ENCODE data around the gene TMED4. TPM values are rescaled to one million over a fixed set of nuclear protein-coding genes. Genes with fewer than 3 reads are reported as not detected.

The TMED4 gene
- total and polyA plus RNA-seq, 10 of the 15 experiments (the other 5 are each of a cell fraction or from before 2014, with no cell fraction given), result 20.8 to 71.3 (median 51.0) TPM

- no peaks in the 10 kb centered on the region for H3K27me3 ChIP-seq (replicated peaks in 1 of 2; ENCODE audit: control insufficient read depth in 2 of 2, insufficient read depth in 2 of 2, low read length in 1 of 2)
- ChIA-PET CTCF (interaction anchor here (4.4 kb wide), 1 partner anchor 11 kb away, joined by 23 read pairs; no protein-coding TSS in a partner anchor), SMC1A (ENCODE audit: uncharacterized antibody, unreplicated experiment) (interaction anchor here (1.2 kb wide), 1 partner anchor 560 kb away, joined by 3 read pairs; no protein-coding TSS in a partner anchor), POLR2A (interaction anchor here (1.3 kb wide), 1 partner anchor 278 kb away, joined by 3 read pairs; no protein-coding TSS in a partner anchor), RAD21 (ENCODE audit: unreplicated experiment) (no interaction called here)
- H3K9ac ChIP-seq (ENCODE audit: control insufficient read depth, insufficient read depth, low read length), result no peak overlapping the region
- FAIRE-seq, result no peak
- intact Hi-C loops (cut with micrococcal nuclease; ENCODE audit: unreplicated experiment) (no loop called here), in situ Hi-C loops (cut with MboI) (no loop called here)
- peaks cover 47% of the 10 kb centered on the region for H3K79me2 ChIP-seq (ENCODE audit: control insufficient read depth, insufficient read depth, low read length)
- H3K9me3 ChIP-seq (replicated peaks; ENCODE audit: control insufficient read depth, insufficient read depth, low read length), result no peaks in the 10 kb centered on the region
- no peaks in the 10 kb centered on the region; the same call in 1 of the 2 replicates for H4K20me1 ChIP-seq (ENCODE audit: control insufficient read depth, insufficient read depth)
- TF ChIP-seq IRF5 (IDR thresholded peaks at IDR 0.05; ENCODE audit: borderline replicate concordance) (no peak), MTA3 (IDR thresholded peaks at IDR 0.05; ENCODE audit: borderline replicate concordance, low read length) (peak; percentile 19; the same call in 1 of the 2 replicates)
- no peak for ATAC-seq
- H3K4me3 ChIP-seq, result no peak overlapping the region
- no peak overlapping the region for H3K27ac ChIP-seq (ENCODE audit: control insufficient read depth, insufficient read depth)
- H3K36me3 ChIP-seq (ENCODE audit: control insufficient read depth in 2 of 2, insufficient read depth in 2 of 2, low read length in 1 of 2), result peaks cover 7 to 25% of the 10 kb centered on the region in 2 experiments
- WGBS (ENCODE audit: insufficient coverage, insufficient replicate concordance, low lambda C conversion rate, missing lambda C conversion rate), result 71% methylated on average over 2 of the region's 2 CpGs
- H2AFZ ChIP-seq (ENCODE audit: control insufficient read depth, low read depth, low read length), result no peak overlapping the region
- peaks cover 11% of the 10 kb centered on the region for H3K4me1 ChIP-seq (ENCODE audit: control insufficient read depth, insufficient read depth, low read length)
- H3K4me2 ChIP-seq (ENCODE audit: control insufficient read depth, insufficient read depth), result no peak overlapping the region
- DNase-seq (ENCODE audit: low read depth, low spot score), result no peak
- no TSS peak for BruUV-seq (replicated peaks)
Observed at GRCh38 chr7:44576228-44576627, 5.8 kb downstream of the TMED4 start.

GRCh38 chr7:44575054-44575453 is 7.0 kb downstream of the TMED4 start:
- H3K4me3 ChIP-seq, result peak overlapping the region; percentile 94
- FAIRE-seq, result no peak
- ChIA-PET CTCF (interaction anchor here (4.4 kb wide), 1 partner anchor 10 kb away, joined by 23 read pairs; no protein-coding TSS in a partner anchor), SMC1A (ENCODE audit: uncharacterized antibody, unreplicated experiment) (interaction anchor here (1.8 to 4.1 kb wide), 2 partner anchors 175 to 273 kb away, joined by 4 to 17 read pairs; partner anchors contain the start of gene H2AZ2), RAD21 (ENCODE audit: unreplicated experiment) (interaction anchor here (1.1 to 2.6 kb wide), 2 partner anchors 84 to 271 kb away, joined by 3 to 7 read pairs; partner anchors contain the start of gene NUDCD3), POLR2A (interaction anchor here (0.5 to 0.7 kb wide), 3 partner anchors 141 to 1757 kb away, joined by 3 to 4 read pairs (median 3); no protein-coding TSS in a partner anchor)
- peaks cover 15 to 32% of the 10 kb centered on the region in 2 experiments for H3K36me3 ChIP-seq (ENCODE audit: control insufficient read depth in 2 of 2, insufficient read depth in 2 of 2, low read length in 1 of 2)
- intact Hi-C loops (cut with micrococcal nuclease; ENCODE audit: unreplicated experiment), result no loop called here
- H4K20me1 ChIP-seq (ENCODE audit: control insufficient read depth, insufficient read depth), result no peaks in the 10 kb centered on the region; the same call in 1 of the 2 replicates
- in situ Hi-C loops (cut with MboI), result no loop called here
- peak overlapping the region; percentile 66 for H3K4me2 ChIP-seq (ENCODE audit: control insufficient read depth, insufficient read depth)
- no peaks in the 10 kb centered on the region for H3K9me3 ChIP-seq (replicated peaks; ENCODE audit: control insufficient read depth, insufficient read depth, low read length)
- BruUV-seq (replicated peaks), result no TSS peak
- H3K79me2 ChIP-seq (ENCODE audit: control insufficient read depth, insufficient read depth, low read length), result peaks cover 38% of the 10 kb centered on the region
- H3K27ac ChIP-seq (ENCODE audit: control insufficient read depth, insufficient read depth), result no peak overlapping the region
- no peak overlapping the region for H2AFZ ChIP-seq (ENCODE audit: control insufficient read depth, low read depth, low read length)
- no peak for TF ChIP-seq NBN (IDR thresholded peaks at IDR 0.05)
- no peak for ATAC-seq
- peaks cover 11% of the 10 kb centered on the region for H3K4me1 ChIP-seq (ENCODE audit: control insufficient read depth, insufficient read depth, low read length)
- H3K9ac ChIP-seq (ENCODE audit: control insufficient read depth, insufficient read depth, low read length), result no peak overlapping the region
- no peaks in the 10 kb centered on the region for H3K27me3 ChIP-seq (replicated peaks in 1 of 2; ENCODE audit: control insufficient read depth in 2 of 2, insufficient read depth in 2 of 2, low read length in 1 of 2)
- no peak for DNase-seq (ENCODE audit: low read depth, low spot score)
